ENCODE data around the gene NME3. TPM values are rescaled to one million over a fixed set of nuclear protein-coding genes. Genes with fewer than 3 reads are reported as not detected.

The NME3 gene
- total and polyA plus RNA-seq, 2 of the 13 experiments (the other 11 are each of a cell fraction or from before 2014, with no cell fraction given) = 10.4 to 15.9 TPM

DNA sequence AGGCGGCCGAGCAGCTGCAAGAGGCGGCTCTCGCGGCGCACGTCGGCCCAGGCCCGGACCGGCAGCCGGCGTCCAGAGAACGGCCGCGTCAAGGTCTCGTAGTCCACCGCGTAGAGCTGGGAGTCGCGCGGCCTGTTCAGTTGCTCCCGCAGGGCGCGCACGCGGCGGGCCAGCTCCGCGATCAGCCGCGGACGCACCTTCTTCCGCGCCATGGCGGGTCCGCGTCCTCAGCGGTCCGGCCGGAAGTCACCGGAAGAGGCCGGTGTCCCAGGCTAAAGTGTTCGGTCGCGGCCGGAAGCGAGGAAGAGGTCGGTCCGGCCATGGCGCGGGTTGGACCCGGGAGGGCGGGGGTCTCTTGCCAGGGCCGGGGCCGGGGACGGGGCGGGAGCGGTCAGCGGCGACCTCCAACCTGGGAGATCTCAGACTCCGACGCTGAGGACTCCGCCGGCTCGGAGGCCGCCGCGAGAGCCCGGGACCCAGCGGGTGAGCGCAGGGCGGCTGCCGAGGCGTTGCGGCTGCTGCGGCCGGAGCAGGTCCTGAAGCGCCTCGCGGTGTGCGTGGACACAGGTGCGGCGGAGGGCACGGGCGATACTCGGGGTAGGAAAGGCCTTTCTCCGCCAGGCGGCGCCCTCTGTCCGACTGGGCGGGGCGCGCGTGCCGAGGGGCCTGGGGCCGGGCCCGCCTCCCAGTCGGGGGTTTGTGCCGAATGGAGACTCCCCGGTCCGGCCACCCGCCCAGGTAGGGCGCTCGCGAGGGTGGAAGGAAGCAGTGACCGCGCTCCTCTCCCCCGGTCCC, 1.8 kb upstream of the NME3 start, which contains the start of gene MRPS34 (continued):
- TF ChIP-seq PCBP1 (IDR thresholded peaks at IDR 0.05; ENCODE audit: borderline replicate concordance, low read depth, low read length) = no peak; the same call in 1 of the 2 replicates
- TF ChIP-seq HNRNPL (IDR thresholded peaks at IDR 0.05; ENCODE audit: low read depth, low read length) = 0 out of 2 replicates have a peak, but pooled peaks have one; percentile 10
- TF ChIP-seq ZFP1 (CRISPR knock-in tag; IDR thresholded peaks at IDR 0.05) = 0 out of 2 replicates have a peak, but pooled peaks have one; percentile 2
- TF ChIP-seq ZMAT5 (CRISPR knock-in tag; IDR thresholded peaks at IDR 0.05; ENCODE audit: borderline replicate concordance, low read depth) = no peak
- no peak; the same call in 1 of the 2 replicates for TF ChIP-seq AKAP8 (CRISPR knock-in tag; IDR thresholded peaks at IDR 0.05)
- peak; percentile 93 for TF ChIP-seq ZBTB40 (IDR thresholded peaks at IDR 0.05)
- peak; percentile 44; the same call in 1 of the 2 replicates for TF ChIP-seq ZBTB40 (CRISPR knock-in tag; IDR thresholded peaks at IDR 0.05)
- TF ChIP-seq, protein P1, sequence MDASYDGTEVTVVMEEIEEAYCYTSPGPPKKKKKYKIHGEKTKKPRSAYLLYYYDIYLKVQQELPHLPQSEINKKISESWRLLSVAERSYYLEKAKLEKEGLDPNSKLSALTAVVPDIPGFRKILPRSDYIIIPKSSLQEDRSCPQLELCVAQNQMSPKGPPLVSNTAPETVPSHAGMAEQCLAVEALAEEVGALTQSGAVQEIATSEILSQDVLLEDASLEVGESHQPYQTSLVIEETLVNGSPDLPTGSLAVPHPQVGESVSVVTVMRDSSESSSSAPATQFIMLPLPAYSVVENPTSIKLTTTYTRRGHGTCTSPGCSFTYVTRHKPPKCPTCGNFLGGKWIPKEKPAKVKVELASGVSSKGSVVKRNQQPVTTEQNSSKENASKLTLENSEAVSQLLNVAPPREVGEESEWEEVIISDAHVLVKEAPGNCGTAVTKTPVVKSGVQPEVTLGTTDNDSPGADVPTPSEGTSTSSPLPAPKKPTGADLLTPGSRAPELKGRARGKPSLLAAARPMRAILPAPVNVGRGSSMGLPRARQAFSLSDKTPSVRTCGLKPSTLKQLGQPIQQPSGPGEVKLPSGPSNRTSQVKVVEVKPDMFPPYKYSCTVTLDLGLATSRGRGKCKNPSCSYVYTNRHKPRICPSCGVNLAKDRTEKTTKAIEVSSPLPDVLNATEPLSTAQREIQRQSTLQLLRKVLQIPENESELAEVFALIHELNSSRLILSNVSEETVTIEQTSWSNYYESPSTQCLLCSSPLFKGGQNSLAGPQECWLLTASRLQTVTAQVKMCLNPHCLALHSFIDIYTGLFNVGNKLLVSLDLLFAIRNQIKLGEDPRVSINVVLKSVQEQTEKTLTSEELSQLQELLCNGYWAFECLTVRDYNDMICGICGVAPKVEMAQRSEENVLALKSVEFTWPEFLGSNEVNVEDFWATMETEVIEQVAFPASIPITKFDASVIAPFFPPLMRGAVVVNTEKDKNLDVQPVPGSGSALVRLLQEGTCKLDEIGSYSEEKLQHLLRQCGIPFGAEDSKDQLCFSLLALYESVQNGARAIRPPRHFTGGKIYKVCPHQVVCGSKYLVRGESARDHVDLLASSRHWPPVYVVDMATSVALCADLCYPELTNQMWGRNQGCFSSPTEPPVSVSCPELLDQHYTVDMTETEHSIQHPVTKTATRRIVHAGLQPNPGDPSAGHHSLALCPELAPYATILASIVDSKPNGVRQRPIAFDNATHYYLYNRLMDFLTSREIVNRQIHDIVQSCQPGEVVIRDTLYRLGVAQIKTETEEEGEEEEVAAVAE (CRISPR knock-in tag; IDR thresholded peaks at IDR 0.05; ENCODE audit: borderline replicate concordance) = no peak; the same call in 1 of the 2 replicates
- no peak for TF ChIP-seq SETDB1 (CRISPR knock-in tag; IDR thresholded peaks at IDR 0.05; ENCODE audit: borderline replicate concordance)
- TF ChIP-seq ZNF180 (CRISPR knock-in tag; IDR thresholded peaks at IDR 0.05; ENCODE audit: borderline replicate concordance, low read depth) = peak; percentile 82; the same call in 1 of the 2 replicates
- TF ChIP-seq, protein P2, sequence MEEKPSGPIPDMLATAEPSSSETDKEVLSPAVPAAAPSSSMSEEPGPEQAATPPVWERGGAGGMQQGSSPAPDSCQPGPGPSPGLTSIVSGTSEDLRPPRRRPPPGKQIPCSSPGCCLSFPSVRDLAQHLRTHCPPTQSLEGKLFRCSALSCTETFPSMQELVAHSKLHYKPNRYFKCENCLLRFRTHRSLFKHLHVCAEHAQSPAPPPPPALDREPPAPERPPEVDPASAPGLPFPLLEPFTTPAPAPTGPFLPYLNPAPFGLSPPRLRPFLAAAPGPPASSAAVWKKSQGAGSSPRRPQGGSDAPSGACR (CRISPR knock-in tag; IDR thresholded peaks at IDR 0.05) = peak; percentile 99
- TF ChIP-seq IRF2 (CRISPR knock-in tag; IDR thresholded peaks at IDR 0.05) = peak; percentile 73
- no peak for TF ChIP-seq ATAD3A (CRISPR knock-in tag; IDR thresholded peaks at IDR 0.05)
- TF ChIP-seq HOXA5 (CRISPR knock-in tag; IDR thresholded peaks at IDR 0.05) = peak; percentile 88

All from HepG2 (cell line).